ENCODE results near the gene LIPE.

The LIPE gene

DNA sequence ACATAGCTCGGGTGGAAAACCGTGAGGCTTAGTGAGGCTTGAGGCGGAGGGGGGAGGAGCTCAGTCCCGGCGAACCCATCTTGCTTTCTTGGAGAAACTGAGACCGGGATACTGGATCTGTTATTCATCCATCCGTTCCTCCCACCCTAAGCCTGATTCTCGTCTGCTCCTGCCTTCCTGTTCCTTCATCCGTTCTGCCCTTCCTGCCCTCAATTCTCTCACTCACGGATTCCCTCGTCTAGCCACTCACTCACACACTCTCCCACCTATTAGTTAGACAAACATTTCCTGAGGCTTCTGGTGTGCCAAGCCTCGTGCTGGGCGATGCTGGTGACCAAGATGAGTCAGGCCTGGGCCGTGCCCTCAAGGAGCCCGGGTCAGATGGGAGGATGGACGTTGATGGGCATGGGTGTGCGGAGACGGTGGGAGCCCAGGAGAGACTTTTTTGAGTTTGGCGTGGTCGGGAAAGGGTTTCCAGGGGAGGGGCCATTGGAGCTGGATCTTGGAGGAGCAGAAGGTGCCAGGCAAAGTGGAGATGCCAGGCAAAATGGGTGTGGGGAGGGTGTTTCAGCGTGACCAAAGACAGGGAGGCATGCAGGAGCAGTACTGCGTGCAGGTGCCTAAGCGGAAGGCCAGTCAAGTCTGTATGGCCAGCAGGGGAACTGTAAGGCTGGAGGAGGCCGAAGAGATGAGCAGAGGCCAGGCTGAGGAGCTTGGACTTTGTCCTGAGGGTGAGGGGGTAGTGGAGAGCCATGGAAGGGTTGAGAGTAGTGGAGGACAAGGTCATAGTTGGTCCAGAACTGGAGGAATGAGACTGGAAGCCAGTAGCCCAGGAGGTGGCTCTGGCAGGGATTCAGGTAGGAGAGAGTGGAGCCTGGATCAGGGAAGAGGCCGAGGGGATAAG is 29.7 kb downstream of the LIPE start:
- peak overlapping the region; percentile 100 for H3K4me2 ChIP-seq (ENCODE audit: low read length)
- H3K36me3 ChIP-seq (ENCODE audit: control insufficient read depth, insufficient read depth, low read length): no peaks in the 10 kb centered on the region
- peak overlapping the region; percentile 58 for H3K27ac ChIP-seq
- peaks cover 13% of the 10 kb centered on the region for H3K4me1 ChIP-seq
- no peaks in the 10 kb centered on the region for H3K79me2 ChIP-seq
- H3K9ac ChIP-seq: peak overlapping the region; percentile 67
- H3K4me3 ChIP-seq (ENCODE audit: low read depth, low read length): peak overlapping the region; percentile 74
- H3K9me3 ChIP-seq (ENCODE audit: control insufficient read depth, low read length): no peaks in the 10 kb centered on the region
- peak overlapping the region; percentile 98 for H2AFZ ChIP-seq
- TF ChIP-seq, protein P1, sequence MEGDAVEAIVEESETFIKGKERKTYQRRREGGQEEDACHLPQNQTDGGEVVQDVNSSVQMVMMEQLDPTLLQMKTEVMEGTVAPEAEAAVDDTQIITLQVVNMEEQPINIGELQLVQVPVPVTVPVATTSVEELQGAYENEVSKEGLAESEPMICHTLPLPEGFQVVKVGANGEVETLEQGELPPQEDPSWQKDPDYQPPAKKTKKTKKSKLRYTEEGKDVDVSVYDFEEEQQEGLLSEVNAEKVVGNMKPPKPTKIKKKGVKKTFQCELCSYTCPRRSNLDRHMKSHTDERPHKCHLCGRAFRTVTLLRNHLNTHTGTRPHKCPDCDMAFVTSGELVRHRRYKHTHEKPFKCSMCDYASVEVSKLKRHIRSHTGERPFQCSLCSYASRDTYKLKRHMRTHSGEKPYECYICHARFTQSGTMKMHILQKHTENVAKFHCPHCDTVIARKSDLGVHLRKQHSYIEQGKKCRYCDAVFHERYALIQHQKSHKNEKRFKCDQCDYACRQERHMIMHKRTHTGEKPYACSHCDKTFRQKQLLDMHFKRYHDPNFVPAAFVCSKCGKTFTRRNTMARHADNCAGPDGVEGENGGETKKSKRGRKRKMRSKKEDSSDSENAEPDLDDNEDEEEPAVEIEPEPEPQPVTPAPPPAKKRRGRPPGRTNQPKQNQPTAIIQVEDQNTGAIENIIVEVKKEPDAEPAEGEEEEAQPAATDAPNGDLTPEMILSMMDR (IDR thresholded peaks at IDR 0.05): no peak
- no peaks in the 10 kb centered on the region for H3K27me3 ChIP-seq (ENCODE audit: control insufficient read depth, insufficient read depth, low read length)

DNA sequence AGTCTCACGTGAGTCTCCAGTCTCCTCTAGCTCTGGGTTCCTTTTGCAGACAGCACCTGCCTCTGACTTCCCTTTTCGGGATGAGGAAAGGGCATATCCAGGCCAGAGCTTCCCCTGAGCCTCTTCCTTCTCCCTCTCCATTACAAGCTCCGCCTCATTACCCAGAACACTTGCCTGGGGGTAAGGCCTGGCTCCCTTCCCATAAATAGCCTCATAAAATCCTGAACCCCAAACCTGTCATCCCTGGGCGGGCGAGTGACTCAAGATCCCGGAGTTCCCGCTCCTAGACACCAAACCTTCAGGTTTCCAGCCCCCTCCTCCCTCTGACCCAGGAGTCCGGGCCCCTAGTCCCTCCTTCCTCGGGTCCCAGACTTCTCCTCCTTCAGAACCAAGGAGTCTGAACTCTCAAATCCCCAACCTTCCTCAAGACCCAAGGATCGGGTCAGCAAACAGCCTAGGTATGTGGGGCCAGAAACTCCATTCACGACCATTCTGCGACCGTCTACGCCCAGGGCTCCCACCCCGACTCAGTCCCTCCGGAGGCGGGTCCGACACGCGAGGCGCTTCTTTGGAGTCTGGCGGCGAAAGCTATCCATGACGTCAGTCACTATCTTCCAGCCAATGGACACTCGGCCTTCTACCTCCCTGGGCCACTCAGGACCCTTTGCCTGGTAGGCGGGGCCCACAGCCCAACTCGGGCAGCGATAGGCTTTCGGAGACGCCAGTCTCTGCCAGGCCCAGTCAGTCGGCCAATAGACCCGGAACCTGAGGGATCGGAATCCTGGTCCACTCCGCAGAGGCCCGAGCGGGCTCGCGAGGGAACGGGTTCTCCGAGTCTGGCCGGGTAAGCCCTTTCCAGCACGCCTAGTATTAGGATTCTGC is 30.6 kb downstream of the LIPE start:
- Histone ChIP-seq H3K27me3 (ENCODE audit: control insufficient read depth, insufficient read depth, low read length) (no peaks in the 10 kb centered on the region), H3K36me3 (ENCODE audit: control insufficient read depth, insufficient read depth, low read length) (no peaks in the 10 kb centered on the region), H3K27ac (peak overlapping the region; percentile 58), H3K4me1 (peaks cover 13% of the 10 kb centered on the region), H3K9ac (peak overlapping the region; percentile 67), H3K4me3 (ENCODE audit: low read depth, low read length) (peak overlapping the region; percentile 74), H2AFZ (peak overlapping the region; percentile 98), H3K79me2 (no peaks in the 10 kb centered on the region), H3K9me3 (ENCODE audit: control insufficient read depth, low read length) (no peaks in the 10 kb centered on the region), H3K4me2 (ENCODE audit: low read length) (peak overlapping the region; percentile 100)
- TF ChIP-seq, protein P1 (IDR thresholded peaks at IDR 0.05): no peak

GRCh38 chr19:42394751-42395150 is 32.4 kb downstream of the LIPE start:
- peaks cover 13% of the 10 kb centered on the region for H3K4me1 ChIP-seq
- H3K36me3 ChIP-seq (ENCODE audit: control insufficient read depth, insufficient read depth, low read length): no peaks in the 10 kb centered on the region
- H3K27me3 ChIP-seq (ENCODE audit: control insufficient read depth, insufficient read depth, low read length): no peaks in the 10 kb centered on the region
- H3K79me2 ChIP-seq: no peaks in the 10 kb centered on the region
- TF ChIP-seq, protein P1 (IDR thresholded peaks at IDR 0.05): no peak
- H2AFZ ChIP-seq: no peak overlapping the region
- no peaks in the 10 kb centered on the region for H3K9me3 ChIP-seq (ENCODE audit: control insufficient read depth, low read length)
- no peak overlapping the region for H3K4me2 ChIP-seq (ENCODE audit: low read length)
- H3K27ac ChIP-seq: no peak overlapping the region
- no peak overlapping the region for H3K4me3 ChIP-seq (ENCODE audit: low read depth, low read length)
- no peak overlapping the region for H3K9ac ChIP-seq

DNA sequence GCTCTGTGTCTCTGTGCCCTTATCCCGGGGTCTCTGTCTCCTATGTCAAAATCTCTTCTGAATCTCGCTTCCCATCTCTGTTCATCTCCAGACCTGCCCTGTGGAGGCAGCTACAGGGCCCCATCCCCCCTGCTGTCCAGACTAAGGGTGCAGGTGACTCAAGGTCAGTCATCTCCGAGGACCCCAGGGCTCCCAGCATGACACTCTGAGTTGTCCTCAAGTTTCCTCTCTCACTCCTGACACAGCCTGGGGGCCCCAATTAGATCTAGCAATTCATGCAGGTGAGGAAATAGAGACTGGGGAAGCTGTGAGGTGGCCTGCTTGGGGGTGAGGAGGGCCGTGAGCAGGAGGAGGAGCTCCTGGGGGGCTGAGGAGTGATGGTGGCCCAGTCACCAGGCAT is 35.0 kb downstream of the LIPE start:
- TF ChIP-seq, protein P1 (IDR thresholded peaks at IDR 0.05): no peak

More for the DNA sequence above, 35.0 kb downstream of the LIPE start:
- Histone ChIP-seq H3K4me3 (ENCODE audit: low read depth, low read length) (no peak overlapping the region), H3K4me1 (peaks cover 6% of the 10 kb centered on the region), H3K36me3 (ENCODE audit: control insufficient read depth, insufficient read depth, low read length) (no peaks in the 10 kb centered on the region), H3K9ac (no peak overlapping the region), H2AFZ (no peak overlapping the region), H3K79me2 (no peaks in the 10 kb centered on the region), H3K4me2 (ENCODE audit: low read length) (no peak overlapping the region), H3K27me3 (ENCODE audit: control insufficient read depth, insufficient read depth, low read length) (no peaks in the 10 kb centered on the region), H3K27ac (no peak overlapping the region), H3K9me3 (ENCODE audit: control insufficient read depth, low read length) (no peaks in the 10 kb centered on the region)
